ENCODE data around the gene GLUL. TPM values are rescaled to one million over a fixed set of nuclear protein-coding genes. Genes with fewer than 3 reads are reported as not detected.

GLUL gene
- polyA plus RNA-seq, 2 of the 4 experiments (the other 2 are of a cell fraction) = 26.9 to 33.0 TPM

DNA sequence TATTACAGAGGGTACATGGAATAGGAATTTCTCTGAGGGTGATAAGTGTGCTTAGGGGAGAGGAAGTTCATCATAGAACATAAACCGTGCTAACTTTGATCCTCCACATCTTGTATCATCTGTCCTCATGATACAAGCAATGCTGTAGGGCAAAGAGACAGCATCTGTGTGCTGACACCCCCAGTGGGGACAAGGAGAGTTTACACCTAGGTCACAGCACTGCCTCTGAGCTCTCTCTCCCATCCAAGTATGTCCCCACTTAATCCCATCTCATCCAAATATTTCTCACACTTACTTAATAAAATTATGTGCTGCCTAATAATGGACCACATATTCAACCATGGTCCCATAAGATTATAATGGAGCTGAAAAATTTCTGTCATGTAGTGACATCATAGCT, 13.2 kb upstream of the GLUL start:
- H3K9me3 ChIP-seq = 0 out of 3 replicates have a peak, but pooled peaks cover 2% of the 10 kb centered on the region
- WGBS (ENCODE audit: missing lambda C conversion rate) = 11% methylated on average over 1 of the region's 1 CpG
- ChIA-PET CTCF (interaction anchor here (1.3 kb wide), 2 partner anchors 8 to 13 kb away, joined by 3 to 14 read pairs; no protein-coding TSS in a partner anchor), POLR2A (no interaction called here)
- FAIRE-seq (no peak), DNase-seq (ENCODE audit: low read depth in 1 of 2, low spot score in 1 of 2) (no peak), ATAC-seq (peak in 1 of 2 experiments; percentile 59; a peak in 2 of 6 replicates)
- TF ChIP-seq SMC3 (IDR thresholded peaks at IDR 0.05) = no peak
- no peak for TF ChIP-seq HDAC2 (IDR thresholded peaks at IDR 0.05)
- no peak overlapping the region for H3K4me3 ChIP-seq
- H3K4me1 ChIP-seq = no peaks in the 10 kb centered on the region
- no peak overlapping the region for H3K4me2 ChIP-seq
- H3K27ac ChIP-seq = no peak overlapping the region

DNA sequence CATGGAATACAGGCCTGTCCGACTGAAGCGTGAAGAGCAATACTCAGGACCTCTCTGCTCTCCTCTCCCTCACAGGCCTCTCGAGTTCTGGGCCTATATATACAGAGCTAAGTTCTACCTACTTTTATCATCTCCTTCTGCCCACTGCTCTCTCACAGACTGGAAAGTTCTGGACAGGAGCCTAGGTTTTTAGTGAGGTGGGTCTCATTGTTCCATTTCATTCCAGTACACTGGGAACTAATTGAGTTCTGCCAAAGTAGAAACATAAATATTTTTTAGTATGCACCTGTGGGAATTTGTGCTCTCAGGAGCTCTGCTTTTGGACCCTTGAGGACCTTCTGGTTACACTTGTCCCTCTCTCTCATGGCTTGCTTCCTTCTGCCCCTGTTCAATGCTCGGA, 9.0 kb upstream of the GLUL start, which contains the start of gene TEDDM1:
TSS of gene TEDDM1 (minus strand) at position 101 of the 400 bp plus-strand sequence. CDS start 182 bp downstream, outside the sequence.
- ATAC-seq (no peak), DNase-seq (ENCODE audit: low read depth in 1 of 2, low spot score in 1 of 2) (no peak), FAIRE-seq (no peak)
- 69% methylated on average over 4 of the region's 4 CpGs for WGBS (ENCODE audit: missing lambda C conversion rate)
- no peak within 1 kb of the TSS for H3K4me3 ChIP-seq
- no peak within 1 kb of the TSS for H3K4me2 ChIP-seq
- TF ChIP-seq BHLHE40 (IDR thresholded peaks at IDR 0.05; ENCODE audit: low read depth, low read length) = no peak
- TF ChIP-seq, protein P1, sequence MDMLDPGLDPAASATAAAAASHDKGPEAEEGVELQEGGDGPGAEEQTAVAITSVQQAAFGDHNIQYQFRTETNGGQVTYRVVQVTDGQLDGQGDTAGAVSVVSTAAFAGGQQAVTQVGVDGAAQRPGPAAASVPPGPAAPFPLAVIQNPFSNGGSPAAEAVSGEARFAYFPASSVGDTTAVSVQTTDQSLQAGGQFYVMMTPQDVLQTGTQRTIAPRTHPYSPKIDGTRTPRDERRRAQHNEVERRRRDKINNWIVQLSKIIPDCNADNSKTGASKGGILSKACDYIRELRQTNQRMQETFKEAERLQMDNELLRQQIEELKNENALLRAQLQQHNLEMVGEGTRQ (IDR thresholded peaks at IDR 0.05) = no peak
- no peak for TF ChIP-seq CEBPB (IDR thresholded peaks at IDR 0.05)
- TF ChIP-seq, protein P2, sequence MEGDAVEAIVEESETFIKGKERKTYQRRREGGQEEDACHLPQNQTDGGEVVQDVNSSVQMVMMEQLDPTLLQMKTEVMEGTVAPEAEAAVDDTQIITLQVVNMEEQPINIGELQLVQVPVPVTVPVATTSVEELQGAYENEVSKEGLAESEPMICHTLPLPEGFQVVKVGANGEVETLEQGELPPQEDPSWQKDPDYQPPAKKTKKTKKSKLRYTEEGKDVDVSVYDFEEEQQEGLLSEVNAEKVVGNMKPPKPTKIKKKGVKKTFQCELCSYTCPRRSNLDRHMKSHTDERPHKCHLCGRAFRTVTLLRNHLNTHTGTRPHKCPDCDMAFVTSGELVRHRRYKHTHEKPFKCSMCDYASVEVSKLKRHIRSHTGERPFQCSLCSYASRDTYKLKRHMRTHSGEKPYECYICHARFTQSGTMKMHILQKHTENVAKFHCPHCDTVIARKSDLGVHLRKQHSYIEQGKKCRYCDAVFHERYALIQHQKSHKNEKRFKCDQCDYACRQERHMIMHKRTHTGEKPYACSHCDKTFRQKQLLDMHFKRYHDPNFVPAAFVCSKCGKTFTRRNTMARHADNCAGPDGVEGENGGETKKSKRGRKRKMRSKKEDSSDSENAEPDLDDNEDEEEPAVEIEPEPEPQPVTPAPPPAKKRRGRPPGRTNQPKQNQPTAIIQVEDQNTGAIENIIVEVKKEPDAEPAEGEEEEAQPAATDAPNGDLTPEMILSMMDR (IDR thresholded peaks at IDR 0.05) = no peak
- no peak for TF ChIP-seq TFCP2L1 (CRISPR knock-in tag; IDR thresholded peaks at IDR 0.05)
- no peak for TF ChIP-seq HOXB13 (CRISPR knock-in tag; IDR thresholded peaks at IDR 0.05; ENCODE audit: low read depth)
- no peak for TF ChIP-seq HOXA7 (CRISPR knock-in tag; IDR thresholded peaks at IDR 0.05)
- TF ChIP-seq RFX5 (IDR thresholded peaks at IDR 0.05) = no peak
- TF ChIP-seq RNF2 (IDR thresholded peaks at IDR 0.05; ENCODE audit: borderline replicate concordance, low read depth) = no peak
- ChIA-PET POLR2A (no interaction called here), CTCF (interaction anchor here (1.3 to 10.7 kb wide), 3 partner anchors 255 to 317 kb away, joined by 3 to 194 read pairs (median 4); no protein-coding TSS in a partner anchor)
- H3K9me3 ChIP-seq = 0 out of 3 replicates have a peak, but pooled peaks cover 1% of the 10 kb centered on the region
- H3K27ac ChIP-seq = no peak within 1 kb of the TSS
- H3K4me1 ChIP-seq = no peaks in the 10 kb centered on the region

DNA sequence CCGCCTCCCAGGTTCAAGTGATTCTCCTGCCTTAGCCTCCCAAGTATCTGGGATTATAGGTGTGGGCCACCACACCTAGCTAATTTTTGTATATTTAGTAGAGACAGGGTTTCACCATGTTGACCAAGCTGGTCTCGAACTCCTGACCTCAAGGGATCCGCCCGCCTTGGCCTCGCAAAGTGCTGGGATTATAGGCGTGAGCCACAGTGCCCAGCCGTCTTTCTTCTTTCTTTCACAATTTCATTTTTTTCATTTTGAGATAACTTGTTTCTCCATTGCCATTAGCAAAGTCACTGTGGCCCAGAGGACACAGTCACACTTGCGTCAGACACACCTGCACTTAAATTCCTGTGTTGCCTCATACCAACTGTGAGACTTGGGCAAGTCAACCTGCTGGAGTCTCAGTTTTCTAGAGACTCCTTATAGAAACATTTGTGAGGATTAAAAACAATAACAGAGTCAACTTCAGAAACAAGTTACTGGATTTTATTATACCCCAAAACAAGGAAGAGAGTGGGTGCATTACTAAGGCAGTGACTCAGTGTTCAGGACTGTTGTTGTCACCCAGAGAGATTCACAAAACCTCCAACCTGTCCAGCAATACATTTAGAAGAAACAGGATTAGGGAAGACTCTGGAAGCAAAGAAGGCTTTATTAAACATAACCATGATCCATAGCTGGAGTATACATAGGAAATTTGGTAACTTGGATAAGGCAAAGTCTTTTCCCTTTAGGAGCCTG, 6.2 kb upstream of the GLUL start:
- TF ChIP-seq CBX2 (IDR thresholded peaks at IDR 0.05; ENCODE audit: borderline replicate concordance, low read depth) (no peak), RAD21 (conservative IDR thresholded peaks at IDR 0.05 in 1 of 2, IDR thresholded peaks at IDR 0.05 in 1 of 2) (no peak), ZNF302 (CRISPR knock-in tag; IDR thresholded peaks at IDR 0.05) (no peak), KDM1A (IDR thresholded peaks at IDR 0.05; ENCODE audit: low read depth) (no peak), MAFK (IDR thresholded peaks at IDR 0.05; ENCODE audit: partially characterized antibody) (no peak), RNF2 (IDR thresholded peaks at IDR 0.05; ENCODE audit: borderline replicate concordance, low read depth) (no peak)
- TF ChIP-seq, protein P3, sequence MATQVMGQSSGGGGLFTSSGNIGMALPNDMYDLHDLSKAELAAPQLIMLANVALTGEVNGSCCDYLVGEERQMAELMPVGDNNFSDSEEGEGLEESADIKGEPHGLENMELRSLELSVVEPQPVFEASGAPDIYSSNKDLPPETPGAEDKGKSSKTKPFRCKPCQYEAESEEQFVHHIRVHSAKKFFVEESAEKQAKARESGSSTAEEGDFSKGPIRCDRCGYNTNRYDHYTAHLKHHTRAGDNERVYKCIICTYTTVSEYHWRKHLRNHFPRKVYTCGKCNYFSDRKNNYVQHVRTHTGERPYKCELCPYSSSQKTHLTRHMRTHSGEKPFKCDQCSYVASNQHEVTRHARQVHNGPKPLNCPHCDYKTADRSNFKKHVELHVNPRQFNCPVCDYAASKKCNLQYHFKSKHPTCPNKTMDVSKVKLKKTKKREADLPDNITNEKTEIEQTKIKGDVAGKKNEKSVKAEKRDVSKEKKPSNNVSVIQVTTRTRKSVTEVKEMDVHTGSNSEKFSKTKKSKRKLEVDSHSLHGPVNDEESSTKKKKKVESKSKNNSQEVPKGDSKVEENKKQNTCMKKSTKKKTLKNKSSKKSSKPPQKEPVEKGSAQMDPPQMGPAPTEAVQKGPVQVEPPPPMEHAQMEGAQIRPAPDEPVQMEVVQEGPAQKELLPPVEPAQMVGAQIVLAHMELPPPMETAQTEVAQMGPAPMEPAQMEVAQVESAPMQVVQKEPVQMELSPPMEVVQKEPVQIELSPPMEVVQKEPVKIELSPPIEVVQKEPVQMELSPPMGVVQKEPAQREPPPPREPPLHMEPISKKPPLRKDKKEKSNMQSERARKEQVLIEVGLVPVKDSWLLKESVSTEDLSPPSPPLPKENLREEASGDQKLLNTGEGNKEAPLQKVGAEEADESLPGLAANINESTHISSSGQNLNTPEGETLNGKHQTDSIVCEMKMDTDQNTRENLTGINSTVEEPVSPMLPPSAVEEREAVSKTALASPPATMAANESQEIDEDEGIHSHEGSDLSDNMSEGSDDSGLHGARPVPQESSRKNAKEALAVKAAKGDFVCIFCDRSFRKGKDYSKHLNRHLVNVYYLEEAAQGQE (IDR thresholded peaks at IDR 0.05) = no peak
- ChIA-PET POLR2A (interaction anchor here (2.3 kb wide), 1 partner anchor 255 kb away, joined by 13 read pairs; no protein-coding TSS in a partner anchor), CTCF (interaction anchor here (0.7 to 10.7 kb wide), 12 partner anchors 10 to 1084 kb away, joined by 3 to 194 read pairs (median 5); no protein-coding TSS in a partner anchor)
- 70% methylated on average over 8 of the region's 8 CpGs for WGBS (ENCODE audit: missing lambda C conversion rate)
- FAIRE-seq (no peak), DNase-seq (ENCODE audit: low read depth in 1 of 2, low spot score in 1 of 2) (no peak), ATAC-seq (no peak)
- no peak overlapping the region for H3K4me3 ChIP-seq
- H3K9me3 ChIP-seq = no peaks in the 10 kb centered on the region
- no peak overlapping the region for H3K27ac ChIP-seq
- H3K4me1 ChIP-seq = no peaks in the 10 kb centered on the region
- H3K4me2 ChIP-seq = no peak overlapping the region
